PC-9 (cell line): Measurements from ENCODE around the gene MGAT5. TPM values are rescaled to one million over a fixed set of nuclear protein-coding genes. Genes with fewer than 3 reads are reported as not detected.

ENCODE experiments used
- BruUV-seq: library from RNA; stranded (reverse); fragments of 400-500 nt; replicated peaks from 2 replicates; lab custom pipeline; 2021; lab: Mats Ljungman, UMichigan
- CTCF ChIA-PET: fragments of 300-600 bp; sonication (Branson Sonifier 250); formaldehyde crosslinking; loops from one replicate; lab custom pipeline; 2022; ENCODE audit warnings: antibody characterized with exemption; lab: Charles Lee
- POLR2A ChIA-PET: fragments of 300-600 bp; sonication (Branson Sonifier 250); formaldehyde crosslinking; loops from one replicate; lab custom pipeline; 2022; ENCODE audit warnings: antibody characterized with exemption; ENCODE audit not compliant: unreplicated experiment; lab: Charles Lee
- DNase-seq, 2 experiments: peaks; one replicate each; pipeline versions ENCODE4 v3.0.0 to v3.0.0-alpha.2; 2015 to 2022; ENCODE audit warnings: mixed read lengths in 1 of 2
- H2AFZ ChIP-seq: fragments of 200-600 bp; sonication (generic); 2 replicates; pipeline ENCODE4 v1.8.1; 2017; ENCODE audit warnings: antibody characterized with exemption
- H3F3A ChIP-seq: fragments of 200-600 bp; sonication (generic); 2 replicates; pipeline ENCODE4 v1.8.1; 2017; ENCODE audit warnings: antibody characterized with exemption, mild to moderate bottlenecking, low read depth; ENCODE audit not compliant: insufficient read depth
- H3K27ac ChIP-seq: fragments of 200-600 bp; sonication (generic); 2 replicates; pipeline ENCODE4 v1.6.1; 2016; ENCODE audit warnings: mixed run types
- H3K27me3 ChIP-seq: fragments of 200-600 bp; sonication (generic); 2 replicates; pipeline ENCODE4 v1.6.1; 2016; ENCODE audit warnings: low read depth, mixed run types; ENCODE audit not compliant: insufficient read depth
- H3K36me3 ChIP-seq: fragments of 200-600 bp; sonication (generic); 2 replicates; pipeline ENCODE4 v1.6.1; 2016; ENCODE audit warnings: low read depth, mixed run types
- H3K4me1 ChIP-seq: fragments of 200-600 bp; sonication (generic); replicated peaks from 2 replicates; pipeline ENCODE4 v1.6.1; 2016; ENCODE audit warnings: mixed run types; ENCODE audit not compliant: insufficient read depth
- H3K4me2 ChIP-seq: fragments of 200-600 bp; sonication (generic); 2 replicates; pipeline ENCODE4 v1.6.1; 2017; ENCODE audit warnings: mixed run types
- H3K4me3 ChIP-seq: fragments of 200-600 bp; sonication (generic); 2 replicates; pipeline ENCODE4 v1.6.1; 2016; ENCODE audit warnings: mixed run types
- H3K79me2 ChIP-seq: fragments of 200-600 bp; sonication (generic); 2 replicates; pipeline ENCODE4 v1.6.1; 2017; ENCODE audit warnings: low read depth, mixed run types
- H3K9me2 ChIP-seq: fragments of 200-600 bp; sonication (generic); 2 replicates; pipeline ENCODE4 v1.8.1; 2017; ENCODE audit warnings: mild to moderate bottlenecking; ENCODE audit not compliant: insufficient read depth
- H3K9me3 ChIP-seq: fragments of 200-600 bp; sonication (generic); 2 replicates; pipeline ENCODE4 v1.8.1; 2016; ENCODE audit warnings: low read depth; ENCODE audit not compliant: insufficient read depth
- H4K20me1 ChIP-seq: fragments of 200-600 bp; sonication (generic); 2 replicates; pipeline ENCODE4 v1.8.1; 2017; ENCODE audit not compliant: insufficient read depth
- EZH2 ChIP-seq: fragments of 200-600 bp; sonication (generic); IDR thresholded peaks from 2 replicates; pipeline ENCODE4 v1.8.0; 2017; ENCODE audit warnings: antibody characterized with exemption, low read depth
- intact Hi-C: fragments of 100-400 bp; cut with micrococcal nuclease; formaldehyde crosslinking; loops from one replicate; pipeline ENCODE4 v1.10.0; 2022; ENCODE audit not compliant: unreplicated experiment
- total RNA-seq: library from RNA; stranded (reverse); gene quantifications from 2 replicates; pipeline ENCODE4 v1.2.3, GENCODE V29; 2021
- TF ChIP-seq, protein P1 (sequence below): fragments of 200-600 bp; sonication (generic); conservative IDR thresholded peaks from 2 replicates; pipeline ENCODE4 v1.6.1; 2017; ENCODE audit warnings: mixed run types, antibody characterized with exemption, mild to moderate bottlenecking, moderate library complexity

The MGAT5 gene
- total RNA-seq, 1 experiment from 2014 or later, result 33.5 TPM

DNA sequence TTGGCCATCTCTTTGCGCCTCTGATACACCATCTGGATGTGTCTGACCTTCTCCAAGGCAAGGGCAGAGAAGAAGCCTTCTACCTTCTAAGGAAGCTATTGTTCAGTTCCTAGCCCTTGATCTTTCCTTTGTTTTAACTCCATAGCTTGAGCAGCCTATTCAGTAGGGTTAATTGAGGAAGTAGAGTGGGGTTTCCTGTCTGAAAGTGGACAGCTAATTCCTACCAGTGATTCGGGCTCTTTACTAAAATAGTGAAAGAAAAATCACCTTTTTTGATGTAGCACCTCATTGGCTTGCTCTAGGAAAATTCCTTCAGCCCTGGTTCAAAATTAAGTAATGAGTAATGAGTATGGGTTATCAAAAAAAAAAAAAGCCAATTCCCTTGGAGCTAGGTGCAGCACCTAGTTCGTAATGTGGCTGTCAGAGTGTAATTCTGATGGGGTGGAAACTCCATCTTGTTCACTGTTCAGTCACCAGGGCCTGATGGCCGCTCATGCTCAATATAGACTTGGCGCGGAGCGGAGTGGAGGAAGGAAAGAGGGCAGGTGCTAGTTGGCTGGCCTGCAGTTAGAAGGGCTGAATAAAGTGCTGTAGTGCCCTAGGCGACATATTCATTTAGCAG, 2.9 kb upstream of the MGAT5 start:
- no TSS peak for BruUV-seq
- no peaks in the 10 kb centered on the region for H3K79me2 ChIP-seq
- POLR2A ChIA-PET, result interaction anchor here (0.8 kb wide), 1 partner anchor 10 kb away, joined by 5 read pairs; no protein-coding TSS in a partner anchor
- H4K20me1 ChIP-seq, result no peaks in the 10 kb centered on the region
- no peaks in the 10 kb centered on the region for H3K4me1 ChIP-seq
- no peak overlapping the region for H3K4me3 ChIP-seq
- no peaks in the 10 kb centered on the region for H3K9me3 ChIP-seq
- intact Hi-C loops, result no loop called here
- H3K27ac ChIP-seq, result no peak overlapping the region
- H3F3A ChIP-seq, result no peaks in the 10 kb centered on the region
- CTCF ChIA-PET, result no interaction called here
- H3K4me2 ChIP-seq, result no peak overlapping the region
- TF ChIP-seq EZH2, result no peak
- TF ChIP-seq, protein P1, sequence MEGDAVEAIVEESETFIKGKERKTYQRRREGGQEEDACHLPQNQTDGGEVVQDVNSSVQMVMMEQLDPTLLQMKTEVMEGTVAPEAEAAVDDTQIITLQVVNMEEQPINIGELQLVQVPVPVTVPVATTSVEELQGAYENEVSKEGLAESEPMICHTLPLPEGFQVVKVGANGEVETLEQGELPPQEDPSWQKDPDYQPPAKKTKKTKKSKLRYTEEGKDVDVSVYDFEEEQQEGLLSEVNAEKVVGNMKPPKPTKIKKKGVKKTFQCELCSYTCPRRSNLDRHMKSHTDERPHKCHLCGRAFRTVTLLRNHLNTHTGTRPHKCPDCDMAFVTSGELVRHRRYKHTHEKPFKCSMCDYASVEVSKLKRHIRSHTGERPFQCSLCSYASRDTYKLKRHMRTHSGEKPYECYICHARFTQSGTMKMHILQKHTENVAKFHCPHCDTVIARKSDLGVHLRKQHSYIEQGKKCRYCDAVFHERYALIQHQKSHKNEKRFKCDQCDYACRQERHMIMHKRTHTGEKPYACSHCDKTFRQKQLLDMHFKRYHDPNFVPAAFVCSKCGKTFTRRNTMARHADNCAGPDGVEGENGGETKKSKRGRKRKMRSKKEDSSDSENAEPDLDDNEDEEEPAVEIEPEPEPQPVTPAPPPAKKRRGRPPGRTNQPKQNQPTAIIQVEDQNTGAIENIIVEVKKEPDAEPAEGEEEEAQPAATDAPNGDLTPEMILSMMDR, result no peak
- H3K9me2 ChIP-seq, result no peaks in the 10 kb centered on the region
- H3K36me3 ChIP-seq, result no peaks in the 10 kb centered on the region
- no peaks in the 10 kb centered on the region for H3K27me3 ChIP-seq
- no peak overlapping the region for H2AFZ ChIP-seq
- no peak for DNase-seq

DNA sequence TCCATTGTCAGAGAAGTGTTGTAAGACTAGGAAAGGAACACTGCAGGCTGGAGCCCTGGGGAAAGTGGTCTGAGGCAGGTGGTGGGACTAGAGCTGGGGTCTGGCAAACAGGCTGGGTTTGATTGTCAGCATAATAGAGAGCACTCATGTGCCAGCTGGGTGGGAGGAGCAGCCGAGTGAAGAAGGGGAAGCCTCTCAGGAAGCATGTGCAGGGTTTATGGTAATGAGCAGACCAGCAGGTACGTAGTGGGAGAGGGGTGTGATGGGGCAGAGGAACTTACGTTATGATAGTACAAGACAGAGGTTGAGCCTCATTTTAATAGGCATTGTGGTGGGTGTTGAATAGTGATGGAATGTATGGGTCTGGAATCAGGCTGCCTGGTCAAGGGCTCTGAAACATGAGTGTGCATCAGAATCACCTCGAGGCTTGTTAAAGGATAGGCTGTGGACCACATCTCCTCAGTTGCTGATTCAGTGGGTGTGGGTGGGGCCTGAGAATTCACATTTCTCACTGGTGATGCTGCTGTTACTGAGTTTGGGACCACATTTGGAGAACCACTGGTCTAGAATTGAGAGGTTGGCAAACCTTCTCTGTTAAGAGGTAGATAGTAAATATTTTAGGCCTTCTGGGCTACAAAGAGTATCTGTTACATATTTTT, 1.7 kb upstream of the MGAT5 start:
- H3K27ac ChIP-seq, result no peak overlapping the region
- no peaks in the 10 kb centered on the region for H3K79me2 ChIP-seq
- H3K4me1 ChIP-seq, result no peaks in the 10 kb centered on the region
- no peaks in the 10 kb centered on the region for H4K20me1 ChIP-seq
- CTCF ChIA-PET, result no interaction called here
- no peaks in the 10 kb centered on the region for H3K36me3 ChIP-seq
- TF ChIP-seq, protein P1, result no peak
- TF ChIP-seq EZH2, result no peak
- no peaks in the 10 kb centered on the region for H3K27me3 ChIP-seq
- no peak for DNase-seq
- no peak overlapping the region for H3K4me3 ChIP-seq
- H3K4me2 ChIP-seq, result no peak overlapping the region
- no TSS peak for BruUV-seq
- intact Hi-C loops, result no loop called here
- no peaks in the 10 kb centered on the region for H3F3A ChIP-seq
- no peaks in the 10 kb centered on the region for H3K9me2 ChIP-seq
- H2AFZ ChIP-seq, result no peak overlapping the region
- H3K9me3 ChIP-seq, result no peaks in the 10 kb centered on the region
- POLR2A ChIA-PET, result no interaction called here

DNA sequence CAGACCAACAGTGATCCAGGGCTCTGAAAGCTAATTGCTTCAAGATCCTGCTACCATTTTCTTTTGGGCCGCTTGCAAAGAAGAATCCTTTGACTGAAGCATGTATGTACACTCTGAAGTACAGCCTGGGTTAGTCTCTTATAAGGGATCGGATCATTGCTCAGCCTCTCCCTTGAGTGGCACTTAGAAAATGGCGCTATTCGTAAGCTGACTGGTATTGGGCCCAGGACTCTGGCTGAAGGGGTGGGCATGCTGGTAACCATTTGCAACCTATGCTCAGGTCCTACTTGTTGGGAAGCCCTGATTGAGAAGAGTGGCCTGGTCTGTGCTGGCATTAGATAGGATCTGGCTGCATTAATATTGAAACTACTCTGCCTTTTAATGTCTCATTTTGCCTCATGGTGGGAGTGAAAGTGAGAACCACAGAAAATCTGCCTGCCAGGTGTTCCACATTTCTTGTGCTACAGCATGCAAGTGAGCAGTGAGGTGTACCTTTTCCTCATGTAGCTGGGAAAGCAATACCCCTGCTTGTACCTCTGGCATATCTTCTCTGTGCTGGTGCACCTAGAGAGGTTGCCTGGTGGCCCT, 661 bp upstream of the MGAT5 start:
- Histone ChIP-seq H3K79me2 (no peaks in the 10 kb centered on the region), H3K4me3 (no peak overlapping the region), H3K4me1 (no peaks in the 10 kb centered on the region), H3K27ac (no peak overlapping the region), H3K4me2 (no peak overlapping the region), H3F3A (no peaks in the 10 kb centered on the region), H3K27me3 (no peaks in the 10 kb centered on the region), H2AFZ (no peak overlapping the region), H3K9me3 (no peaks in the 10 kb centered on the region), H4K20me1 (no peaks in the 10 kb centered on the region), H3K36me3 (no peaks in the 10 kb centered on the region), H3K9me2 (no peaks in the 10 kb centered on the region)
- no peak for DNase-seq
- ChIA-PET CTCF (no interaction called here), POLR2A (no interaction called here)
- BruUV-seq, result no TSS peak
- TF ChIP-seq EZH2, result no peak
- TF ChIP-seq, protein P1, result no peak
- intact Hi-C loops, result no loop called here
